Amniotic epithelial cell (primary cell): ENCODE results near the gene RASL10B.
"Not testable (repeated sequence)": the region's sequence is repeated elsewhere in the genome, so short reads cannot be mapped to it uniquely, and the experiment has no call there.

Source experiments
- DNase-seq: peaks from one replicate; pipeline ENCODE4 v3.0.0-alpha.2; 2010; ENCODE audit warnings: low read depth

Gene RASL10B

GRCh38 chr17:35742896-35743477 is 11.5 kb downstream of the RASL10B start:
- DNase-seq = no peak

GRCh38 chr17:35743626-35744328 is 12.3 kb downstream of the RASL10B start:
- DNase-seq = peak; percentile 45

- no peak for DNase-seq
These were observed 13.4 kb downstream of the RASL10B start for GRCh38 chr17:35744830-35745229.

DNA sequence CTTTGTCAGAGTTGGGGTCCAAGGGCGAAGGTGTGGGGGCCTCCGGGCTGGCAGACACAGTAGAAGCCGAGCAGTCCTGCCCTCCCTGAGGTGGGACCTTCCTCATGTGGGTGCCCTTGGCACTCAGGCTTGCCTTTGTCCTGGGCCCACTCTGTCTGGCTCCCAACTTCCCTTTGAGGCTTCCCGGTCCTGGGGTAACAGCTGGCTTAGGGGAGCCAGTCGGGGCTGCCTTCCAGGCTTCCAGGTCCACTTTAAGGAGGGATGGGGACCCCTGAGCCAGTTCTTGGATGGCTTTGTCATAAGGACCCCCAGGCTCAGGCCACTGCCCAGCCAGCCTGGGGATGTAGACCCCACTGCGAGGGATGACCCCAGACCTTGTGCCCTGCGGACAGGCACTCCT is 13.8 kb downstream of the RASL10B start:
- no peak for DNase-seq

GRCh38 chr17:35745749-35746320 is 14.4 kb downstream of the RASL10B start:
- no peak for DNase-seq

GRCh38 chr17:35747540-35748017 is 16.1 kb downstream of the RASL10B start:
- peak; percentile 67 for DNase-seq

GRCh38 chr17:35748341-35748841 is 17.0 kb downstream of the RASL10B start:
- no peak for DNase-seq

DNA sequence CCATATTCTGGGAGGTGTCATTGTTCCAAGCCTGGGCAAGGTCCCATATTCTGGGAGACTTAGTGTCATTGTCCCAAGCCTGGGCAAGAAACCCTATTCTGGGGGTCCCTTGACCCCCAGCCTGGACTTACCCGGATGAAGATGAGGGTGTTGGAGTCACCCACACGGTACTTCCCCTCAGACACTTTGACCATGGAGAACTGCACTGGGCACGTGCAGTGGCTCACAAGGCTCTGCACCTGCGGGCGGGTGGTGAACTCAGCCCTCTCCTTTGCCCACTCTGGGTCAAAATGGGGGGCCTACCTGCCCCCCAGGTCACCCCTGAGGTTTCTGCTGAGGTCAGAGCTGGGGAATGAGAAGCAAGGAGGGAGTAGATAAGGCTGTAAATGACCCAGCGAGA is 17.5 kb downstream of the RASL10B start:
- DNase-seq = no peak

DNA sequence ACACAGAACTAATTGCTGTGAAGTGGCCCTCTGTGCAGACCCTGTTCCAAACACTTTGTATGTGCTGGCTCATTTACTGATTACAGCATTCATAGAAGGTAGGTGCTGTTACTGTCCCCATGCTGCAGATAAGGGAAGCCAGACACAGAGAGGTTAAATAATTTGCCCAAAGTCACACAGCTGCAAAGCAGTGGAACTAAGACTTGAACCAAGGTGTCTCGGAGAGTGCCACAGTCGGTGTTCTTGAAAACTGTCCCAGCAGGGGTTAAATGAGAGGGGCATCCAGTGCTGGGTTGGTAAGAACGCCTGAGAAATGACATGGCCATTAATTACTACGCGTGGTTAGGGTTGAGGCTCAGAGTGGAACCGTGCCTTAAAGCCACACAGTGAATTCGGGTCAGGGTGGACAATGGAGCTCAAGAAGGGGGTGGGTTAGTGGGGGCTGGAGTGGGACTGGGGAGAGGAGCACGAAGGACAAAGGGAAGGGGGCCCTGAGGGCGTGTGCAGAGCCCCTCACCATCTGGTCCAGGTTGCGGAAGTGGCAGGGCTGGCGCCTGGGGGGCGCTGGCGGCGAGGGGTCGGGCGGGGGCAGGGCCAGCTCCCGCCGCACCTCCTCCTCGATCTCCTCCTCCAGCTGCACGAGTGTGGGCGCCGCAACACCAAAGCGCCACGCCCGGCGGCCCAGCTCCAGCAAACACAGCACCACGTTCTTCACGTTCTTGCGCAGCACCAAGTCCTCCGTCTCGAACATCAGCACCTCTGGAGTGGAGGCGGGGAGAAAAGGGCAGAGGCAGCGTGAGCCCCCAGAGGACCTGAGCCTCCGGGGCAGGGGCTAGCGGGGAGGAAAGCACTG is 18.3 kb downstream of the RASL10B start:
- DNase-seq = no peak

DNA sequence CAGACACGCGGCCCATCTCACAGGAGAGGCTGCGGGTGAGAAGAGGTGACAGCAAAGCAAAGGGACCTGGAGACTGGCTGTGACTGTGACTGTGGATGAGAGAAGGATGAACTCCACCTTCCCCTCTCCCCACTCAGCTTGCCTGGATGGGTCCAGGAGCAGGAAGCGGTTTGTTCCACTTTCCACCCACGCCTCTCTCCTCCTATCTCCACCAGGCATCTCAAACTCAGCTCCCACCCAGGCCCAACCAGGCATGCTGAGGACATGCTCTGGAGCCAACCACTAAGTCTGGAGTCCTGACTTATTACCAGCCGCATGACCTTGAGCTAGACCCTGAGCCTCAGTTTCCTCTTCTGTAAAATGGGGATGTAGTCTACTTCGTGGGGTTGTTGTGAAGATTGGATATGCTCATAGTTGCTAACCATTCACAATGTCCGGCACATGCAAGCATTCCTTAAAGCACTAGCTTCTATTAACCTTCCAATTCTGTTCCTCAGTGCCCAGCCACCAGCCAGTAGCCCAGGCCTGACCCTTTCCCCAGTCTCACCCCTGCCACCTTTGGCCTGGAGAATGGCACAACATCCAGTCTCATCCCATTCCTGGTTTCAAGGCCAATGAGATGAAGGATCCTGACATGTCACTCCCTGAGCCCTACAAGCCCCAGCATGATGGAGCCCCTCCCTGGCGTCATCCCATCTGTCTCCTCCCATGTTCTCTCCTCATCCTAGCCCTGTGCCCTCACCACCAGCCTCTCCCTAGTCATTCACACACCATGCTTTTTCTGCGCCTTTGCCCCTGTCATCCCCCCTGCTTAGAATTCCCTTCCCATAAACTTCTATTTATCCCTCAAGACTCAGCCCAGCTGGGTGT is 19.3 kb downstream of the RASL10B start:
- DNase-seq = no peak

- not testable (repeated sequence) for DNase-seq
These were observed 20.1 kb downstream of the RASL10B start for GRCh38 chr17:35751541-35751940.

- DNase-seq = no peak
These were observed 21.0 kb downstream of the RASL10B start for GRCh38 chr17:35752471-35752870.

DNA sequence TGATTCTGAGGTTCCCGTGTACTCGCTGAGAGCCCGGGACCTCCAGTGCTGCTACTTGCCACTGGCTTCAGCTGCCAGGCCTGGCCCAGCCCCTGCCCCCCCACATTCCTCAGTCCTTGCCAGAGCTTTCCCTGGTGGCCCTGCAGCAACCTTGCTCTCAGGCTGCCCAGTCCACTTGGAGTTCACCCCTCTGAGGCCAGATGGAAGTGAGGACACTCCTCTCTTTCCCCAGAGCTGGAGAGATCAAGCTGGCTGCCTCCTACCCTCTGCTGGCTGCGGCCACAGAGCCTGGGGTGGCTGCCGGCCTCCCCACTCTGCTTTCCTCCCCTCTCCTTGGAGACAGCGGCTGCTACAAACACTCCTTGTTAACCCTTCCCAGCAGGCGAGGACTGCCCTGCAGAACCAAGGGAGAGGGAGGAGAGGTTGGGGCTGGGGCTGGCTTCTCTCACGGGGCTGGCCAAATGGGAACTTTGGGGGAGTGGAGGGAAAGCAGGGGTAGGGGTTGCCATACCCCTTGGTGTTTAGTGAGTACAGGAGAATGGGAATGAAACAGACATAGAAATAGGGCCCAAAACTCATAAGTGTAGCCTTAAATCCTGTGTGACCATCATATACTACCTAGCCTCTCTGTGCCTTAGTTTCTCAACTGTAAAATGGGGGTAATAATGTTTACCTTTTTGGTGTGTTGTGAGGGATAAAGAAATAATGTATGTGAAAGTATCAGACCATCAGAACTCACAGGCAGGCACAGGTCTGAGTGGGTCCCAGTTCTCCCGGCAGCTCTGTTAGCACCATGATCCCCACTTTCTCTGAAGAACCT is 21.7 kb downstream of the RASL10B start, which contains the start of gene GAS2L2:
Gene GAS2L2 (minus strand): TSS at position 295 of the 820 bp plus-strand sequence. CDS start 389 bp downstream, outside the sequence.
- no peak for DNase-seq

DNA sequence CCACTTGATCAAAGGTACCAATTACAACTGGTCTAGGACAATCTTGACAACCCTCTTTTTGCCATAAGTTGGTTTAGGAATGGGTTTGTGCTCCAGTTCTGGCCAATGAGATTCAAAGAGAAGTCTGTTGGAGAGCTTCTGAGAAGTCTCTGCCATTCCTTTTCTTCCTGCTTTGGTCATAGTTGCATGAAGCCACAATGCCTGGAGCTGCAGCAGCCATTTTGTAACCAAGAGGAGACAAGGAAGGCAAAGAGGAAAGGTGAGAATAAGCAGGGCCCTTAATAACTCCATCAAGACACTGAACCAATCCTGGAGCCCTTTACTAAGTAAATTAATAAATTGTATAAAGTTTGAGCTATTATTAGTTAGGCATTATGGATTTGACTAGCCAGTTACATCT is 25.8 kb downstream of the RASL10B start:
- DNase-seq = no peak

DNA sequence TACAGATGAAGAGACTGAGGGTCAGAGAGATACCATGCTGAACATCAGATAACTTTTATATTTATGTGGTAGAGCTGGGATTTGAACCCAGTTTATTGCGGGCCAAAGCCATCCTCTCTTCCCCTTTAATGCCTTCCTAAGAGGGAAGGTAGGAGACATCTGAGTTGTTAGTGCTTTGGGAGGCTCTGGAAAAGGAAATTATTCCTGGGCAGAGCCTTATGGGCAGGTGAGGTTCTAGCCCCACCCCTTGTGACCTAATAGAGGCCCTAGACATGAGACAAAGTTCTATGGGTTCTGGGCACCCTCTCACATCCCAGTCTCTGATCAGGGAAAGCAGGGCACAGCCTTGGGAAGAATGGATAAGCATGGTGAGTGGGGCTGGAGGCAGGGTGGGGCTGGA is 29.1 kb downstream of the RASL10B start, which contains the start of gene C17orf50:
Gene C17orf50 (plus strand): TSS at position 301 of the 400 bp plus-strand sequence. CDS start 55 bp downstream, at position 356.
- DNase-seq = no peak

GRCh38 chr17:35761601-35762000 is 30.2 kb downstream of the RASL10B start:
- DNase-seq = no peak

DNA sequence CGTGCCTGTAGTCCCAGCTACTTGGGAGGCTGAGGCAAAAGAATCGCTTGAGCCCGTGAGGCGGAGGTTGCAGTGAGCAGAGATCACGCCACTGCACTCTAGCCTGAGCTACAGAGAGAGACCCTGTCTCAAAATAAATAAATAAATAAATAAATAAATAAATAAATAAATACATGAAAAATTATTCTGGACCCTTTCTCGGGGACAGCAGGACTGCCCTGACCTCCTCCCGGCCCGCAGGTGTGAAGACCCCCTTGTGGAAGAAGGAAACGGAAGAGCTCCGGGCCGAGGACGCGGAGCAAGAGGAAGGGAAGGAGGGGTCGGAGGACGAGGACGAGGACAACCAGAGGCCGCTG is 32.3 kb downstream of the RASL10B start:
- no peak for DNase-seq

GRCh38 chr17:35764123-35764991 is 32.9 kb downstream of the RASL10B start:
- DNase-seq = peak; percentile 70

DNA sequence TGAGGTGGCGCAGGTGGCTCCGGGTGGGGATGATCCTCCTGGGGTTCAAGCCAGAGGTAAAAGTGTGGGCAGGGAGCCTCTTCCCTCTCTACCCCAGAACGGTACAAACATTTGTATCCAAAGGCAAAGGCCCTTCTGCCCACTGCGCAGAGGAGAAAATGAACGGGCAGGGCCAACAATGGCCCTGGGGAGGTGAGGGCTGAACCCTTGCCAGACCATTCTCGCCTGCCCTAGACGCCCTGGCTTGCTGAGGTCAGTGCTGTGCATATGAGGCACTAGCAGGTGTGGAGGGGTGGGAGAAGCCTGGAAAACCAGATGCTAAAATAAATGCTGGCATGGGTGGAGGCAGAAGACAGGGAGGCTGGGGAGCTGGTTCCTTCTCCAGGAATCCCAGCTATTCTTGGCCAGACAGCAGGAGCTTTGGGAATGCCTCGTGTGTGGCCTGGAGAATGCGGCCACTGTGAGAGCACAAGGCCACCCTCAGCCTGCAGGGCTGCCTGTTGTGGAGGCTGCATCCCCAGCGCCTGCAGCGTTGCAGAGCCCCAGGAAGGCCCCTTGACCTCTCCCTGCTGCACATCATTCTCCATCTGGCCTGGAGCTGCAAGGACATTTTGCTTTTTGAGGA is 33.8 kb downstream of the RASL10B start:
- no peak for DNase-seq
